Endothelial cell of umbilical vein (primary cell): ENCODE measurements around the gene GLYATL1. TPM values are rescaled to one million over a fixed set of nuclear protein-coding genes. Genes with fewer than 3 reads are reported as not detected.

Experiments
- BruUV-seq: library from RNA; stranded (reverse); fragments of 400-500 nt; replicated peaks from 2 replicates; lab custom pipeline; 2021; lab: Mats Ljungman, UMichigan
- CTCF ChIA-PET: fragments of 300-600, 350-600 bp; sonication (Branson Sonifier 250); formaldehyde crosslinking; loops from one replicate; lab custom pipeline; 2021; ENCODE audit warnings: antibody characterized with exemption, inconsistent platforms; lab: Charles Lee
- POLR2A ChIA-PET: fragments of 300-600, 350-600 bp; sonication (Branson Sonifier 250); formaldehyde crosslinking; loops from one replicate; lab custom pipeline; 2021; ENCODE audit warnings: antibody characterized with exemption, inconsistent platforms; lab: Charles Lee
- DNase-seq: peaks from one replicate; pipeline ENCODE4 v3.0.0-alpha.2; 2011; ENCODE audit warnings: low read depth, low spot score
- FAIRE-seq: peaks from 2 replicates; lab custom pipeline; 2011; peaks lifted over from hg19 to GRCh38; lab: Jason Lieb, UNC
- H2AFZ ChIP-seq: 2 replicates; pipeline ENCODE4 v1.6.0; 2012; ENCODE audit warnings: low read depth, low read length, control low read depth, inconsistent platforms
- H3K27ac ChIP-seq: 2 replicates; pipeline ENCODE4 v1.5.1; 2011; ENCODE audit warnings: low read depth, mild to moderate bottlenecking, control low read depth, low read length, moderate library complexity; ENCODE audit not compliant: insufficient read depth
- H3K27me3 ChIP-seq, 2 experiments: 2 replicates each; pipeline versions ENCODE4 v1.6.0 to v1.6.1; 2011; ENCODE audit warnings: low read length in 2 of 2, mixed read lengths in 1 of 2; ENCODE audit not compliant: control insufficient read depth in 2 of 2, insufficient read depth in 2 of 2
- H3K36me3 ChIP-seq, 2 experiments: 2 replicates in 1 of 2; 3 replicates in 1 of 2; pipeline ENCODE4 v1.5.1; 2011; ENCODE audit warnings: low read length in 2 of 2, mild to moderate bottlenecking in 1 of 2, moderate library complexity in 1 of 2; ENCODE audit not compliant: control insufficient read depth in 2 of 2, insufficient read depth in 2 of 2; ENCODE audit errors: extremely low read depth in 1 of 2
- H3K4me1 ChIP-seq: 3 replicates; pipeline ENCODE4 v1.5.1; 2011; ENCODE audit warnings: mild to moderate bottlenecking, low read length; ENCODE audit not compliant: control insufficient read depth, insufficient read depth; ENCODE audit errors: extremely low read depth
- H3K4me2 ChIP-seq: 2 replicates; pipeline ENCODE4 v1.6.1; 2011; ENCODE audit warnings: low read length, control low read depth, mixed read lengths; ENCODE audit not compliant: insufficient read depth
- H3K4me3 ChIP-seq, 3 experiments: fragments of 200-600 bp in 1 of 3; sonication (generic), shearing (Covaris generic) in 1 of 3; replicated peaks in 1 of 3; 2 replicates each; pipeline ENCODE4 v1.5.1; 2011 to 2016; ENCODE audit warnings: control low read depth in 3 of 3, low read length in 3 of 3, mild to moderate bottlenecking in 2 of 3, inconsistent platforms in 1 of 3, low read depth in 1 of 3, moderate library complexity in 1 of 3; ENCODE audit not compliant: insufficient read depth in 1 of 3
- H3K79me2 ChIP-seq: 2 replicates; pipeline ENCODE4 v1.6.0; 2012; ENCODE audit warnings: low read length, inconsistent platforms; ENCODE audit not compliant: control insufficient read depth, insufficient read depth
- H3K9ac ChIP-seq: replicated peaks from 2 replicates; pipeline ENCODE3; 2011; ENCODE audit warnings: low read length, control low read depth; ENCODE audit not compliant: insufficient read depth; ENCODE audit errors: extremely low read depth
- H3K9me1 ChIP-seq: replicated peaks from 3 replicates; pipeline ENCODE4 v1.6.0; 2011; ENCODE audit warnings: mild to moderate bottlenecking, low read length; ENCODE audit not compliant: control insufficient read depth, insufficient read depth; ENCODE audit errors: extremely low read depth
- H3K9me3 ChIP-seq: replicated peaks from 2 replicates; pipeline ENCODE4 v1.5.1; 2012; ENCODE audit warnings: low read length, inconsistent platforms; ENCODE audit not compliant: control insufficient read depth, insufficient read depth
- H4K20me1 ChIP-seq: replicated peaks from 2 replicates; pipeline ENCODE3; 2011; ENCODE audit warnings: mild to moderate bottlenecking, low read length; ENCODE audit not compliant: control insufficient read depth, insufficient read depth; ENCODE audit errors: extremely low read depth
- FOS ChIP-seq: IDR thresholded peaks from 2 replicates; pipeline ENCODE4 v1.6.1; 2011; ENCODE audit warnings: mild to moderate bottlenecking, low read length, moderate library complexity, borderline replicate concordance; ENCODE audit not compliant: insufficient read depth
- GATA2 ChIP-seq: IDR thresholded peaks from 2 replicates; pipeline ENCODE4 v1.7.0; 2011; ENCODE audit warnings: low read depth, mild to moderate bottlenecking, moderate library complexity, mixed read lengths, low read length; ENCODE audit not compliant: insufficient read length, insufficient read depth
- POLR2A ChIP-seq: IDR thresholded peaks from 2 replicates; pipeline ENCODE4 v1.6.1; 2012; ENCODE audit warnings: low read depth, mild to moderate bottlenecking, control low read depth, low read length
- POLR2AphosphoS5 ChIP-seq: IDR thresholded peaks from 2 replicates; pipeline ENCODE4 v1.6.1; 2012; ENCODE audit warnings: low read depth, mild to moderate bottlenecking, control low read depth, low read length, moderate library complexity; ENCODE audit not compliant: insufficient read depth
- dilution Hi-C: fragments of 300-500 bp; cut with MboI; formaldehyde crosslinking; loops from one replicate; pipeline ENCODE4 v1.15.0; 2019; ENCODE audit warnings: low sequenced_read_pairs; ENCODE audit not compliant: extremely low pct_ligation_motif_present
- intact Hi-C: fragments of 100-400 bp; cut with micrococcal nuclease; formaldehyde crosslinking; loops from one replicate; pipeline ENCODE4 v1.10.0; 2022
- polyA plus RNA-seq, 4 experiments: library from polyadenylated mRNA; depleted of rRNA in 3 of 4; stranded (reverse) in 3 of 4; unstranded in 1 of 4; fragments of >200 nt; gene quantifications; 2 replicates each; pipeline versions ENCODE4 v1.2.1 to v1.2.3, GENCODE V29; 2011 to 2012; ENCODE audit warnings: missing spikeins in 1 of 4
- total RNA-seq: library from RNA; stranded (reverse); gene quantifications from 2 replicates; pipeline ENCODE4 v1.2.3, GENCODE V29; 2021
- TF ChIP-seq, protein P1 (sequence below), 2 donors: IDR thresholded peaks; 1 replicate in 1 of 2; 2 replicates in 1 of 2; pipeline ENCODE4 v1.5.1; 2011; ENCODE audit warnings: low read length in 2 of 2, mild to moderate bottlenecking in 2 of 2, moderate library complexity in 2 of 2, control low read depth in 1 of 2, inconsistent platforms in 1 of 2, low read depth in 1 of 2; ENCODE audit not compliant: insufficient read depth in 1 of 2; ENCODE audit errors: extremely low read depth in 1 of 2
- TF ChIP-seq, protein P2 (sequence below): IDR thresholded peaks from 2 replicates; pipeline ENCODE4 v1.6.1; 2011; ENCODE audit not compliant: insufficient read depth, insufficient read length

GLYATL1 gene
- total and polyA plus RNA-seq, 2 donors (not counting 3 experiments of a cell fraction or from before 2014, with no cell fraction given) = not detected

DNA sequence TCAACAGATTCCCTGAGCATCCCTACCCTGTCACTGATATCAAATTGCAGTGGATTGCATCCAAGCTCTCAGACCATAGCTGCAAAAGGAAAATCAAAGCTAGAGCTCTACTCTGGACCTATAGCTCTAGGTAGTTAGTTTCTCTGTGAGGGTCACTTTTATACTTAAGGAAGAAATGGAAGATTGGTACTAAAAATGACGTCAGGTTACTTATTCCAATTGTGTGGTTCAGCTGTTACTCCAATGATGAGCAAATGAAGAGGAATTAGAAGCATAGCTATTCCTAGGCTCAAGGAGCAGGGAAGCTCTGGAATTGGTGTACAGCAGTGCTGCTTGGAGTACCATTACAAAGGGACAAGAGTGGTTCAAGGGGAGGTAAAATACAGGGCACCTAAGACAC, 36.4 kb upstream of the GLYATL1 start:
- no peak for FAIRE-seq
- BruUV-seq = no TSS peak
- H3K9me3 ChIP-seq = no peaks in the 10 kb centered on the region
- no peak overlapping the region for H3K4me3 ChIP-seq
- H3K79me2 ChIP-seq = no peaks in the 10 kb centered on the region
- H3K9me1 ChIP-seq = no peaks in the 10 kb centered on the region
- DNase-seq = no peak
- dilution Hi-C loops (no loop called here), intact Hi-C loops (no loop called here)
- H2AFZ ChIP-seq = no peak overlapping the region
- no peaks in the 10 kb centered on the region for H3K4me1 ChIP-seq
- TF ChIP-seq POLR2AphosphoS5 = no peak
- TF ChIP-seq, protein P1, sequence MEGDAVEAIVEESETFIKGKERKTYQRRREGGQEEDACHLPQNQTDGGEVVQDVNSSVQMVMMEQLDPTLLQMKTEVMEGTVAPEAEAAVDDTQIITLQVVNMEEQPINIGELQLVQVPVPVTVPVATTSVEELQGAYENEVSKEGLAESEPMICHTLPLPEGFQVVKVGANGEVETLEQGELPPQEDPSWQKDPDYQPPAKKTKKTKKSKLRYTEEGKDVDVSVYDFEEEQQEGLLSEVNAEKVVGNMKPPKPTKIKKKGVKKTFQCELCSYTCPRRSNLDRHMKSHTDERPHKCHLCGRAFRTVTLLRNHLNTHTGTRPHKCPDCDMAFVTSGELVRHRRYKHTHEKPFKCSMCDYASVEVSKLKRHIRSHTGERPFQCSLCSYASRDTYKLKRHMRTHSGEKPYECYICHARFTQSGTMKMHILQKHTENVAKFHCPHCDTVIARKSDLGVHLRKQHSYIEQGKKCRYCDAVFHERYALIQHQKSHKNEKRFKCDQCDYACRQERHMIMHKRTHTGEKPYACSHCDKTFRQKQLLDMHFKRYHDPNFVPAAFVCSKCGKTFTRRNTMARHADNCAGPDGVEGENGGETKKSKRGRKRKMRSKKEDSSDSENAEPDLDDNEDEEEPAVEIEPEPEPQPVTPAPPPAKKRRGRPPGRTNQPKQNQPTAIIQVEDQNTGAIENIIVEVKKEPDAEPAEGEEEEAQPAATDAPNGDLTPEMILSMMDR (IDR thresholded peaks at IDR 0.05; ENCODE audit: extremely low read depth in 1 of 2, insufficient read depth in 1 of 2, low read depth in 1 of 2, low read length in 2 of 2) = no peak
- TF ChIP-seq, protein P2, sequence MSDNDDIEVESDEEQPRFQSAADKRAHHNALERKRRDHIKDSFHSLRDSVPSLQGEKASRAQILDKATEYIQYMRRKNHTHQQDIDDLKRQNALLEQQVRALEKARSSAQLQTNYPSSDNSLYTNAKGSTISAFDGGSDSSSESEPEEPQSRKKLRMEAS = no peak
- H4K20me1 ChIP-seq = no peaks in the 10 kb centered on the region
- POLR2A ChIA-PET = no interaction called here
- no peak overlapping the region for H3K27ac ChIP-seq
- no peak overlapping the region for H3K4me2 ChIP-seq
- H3K9ac ChIP-seq = no peak overlapping the region
- H3K36me3 ChIP-seq = no peaks in the 10 kb centered on the region
- peaks cover 12 to 14% of the 10 kb centered on the region in 2 experiments for H3K27me3 ChIP-seq
- CTCF ChIA-PET = no interaction called here

DNA sequence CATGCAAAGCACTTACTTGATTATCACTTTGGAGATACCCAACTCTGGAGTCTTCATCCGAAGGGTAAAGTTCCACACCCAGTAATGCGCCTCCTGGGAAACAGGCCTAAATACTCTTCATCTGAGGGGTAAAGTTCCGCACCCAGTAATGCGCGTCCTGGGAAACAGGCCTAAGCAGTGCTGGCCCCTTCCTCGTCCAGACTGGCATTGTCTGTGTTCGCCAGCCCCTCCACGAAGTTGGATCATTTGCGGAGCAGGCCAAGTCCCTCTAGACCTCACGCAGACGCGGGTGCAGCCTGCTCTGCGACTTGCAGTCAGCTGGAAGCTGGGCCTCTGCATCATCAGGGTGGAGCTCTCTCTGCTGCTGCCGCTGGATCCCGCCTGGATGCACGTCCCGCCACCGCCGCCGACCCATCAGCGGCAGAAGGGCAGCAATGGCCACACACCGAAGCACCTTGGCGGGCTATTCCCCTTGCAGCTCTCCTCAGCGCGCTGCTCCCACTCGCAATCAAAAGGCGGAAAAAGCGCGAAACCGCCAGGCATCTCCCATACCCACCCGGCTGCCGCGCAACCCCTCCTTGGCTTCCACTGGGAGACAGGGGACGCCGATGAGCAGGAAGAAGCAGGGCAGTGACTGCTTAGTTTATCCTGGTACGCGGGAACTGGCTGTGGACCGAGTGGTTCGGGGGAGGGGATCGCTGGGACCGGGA, 34.1 kb upstream of the GLYATL1 start:
- CTCF ChIA-PET = interaction anchor here (1.2 kb wide), 1 partner anchor 231 kb away, joined by 3 read pairs; no protein-coding TSS in a partner anchor
- H2AFZ ChIP-seq = peak overlapping the region; percentile 31

More for the DNA sequence above, 34.1 kb upstream of the GLYATL1 start:
- FAIRE-seq (no peak), DNase-seq (no peak)
- Histone ChIP-seq H3K79me2 (no peaks in the 10 kb centered on the region), H3K9me1 (no peaks in the 10 kb centered on the region), H3K9ac (no peak overlapping the region), H3K27ac (no peak overlapping the region), H3K9me3 (no peaks in the 10 kb centered on the region), H3K4me2 (peak overlapping the region; percentile 4), H3K36me3 (no peaks in the 10 kb centered on the region), H4K20me1 (no peaks in the 10 kb centered on the region), H3K4me1 (no peaks in the 10 kb centered on the region), H3K27me3 (peaks cover 12 to 14% of the 10 kb centered on the region in 2 experiments), H3K4me3 (no peak overlapping the region)
- POLR2A ChIA-PET = no interaction called here
- dilution Hi-C loops = no loop called here
- TF ChIP-seq, protein P2 = no peak
- no peak for TF ChIP-seq POLR2A
- TF ChIP-seq GATA2 = no peak
- TF ChIP-seq POLR2AphosphoS5 = no peak
- TF ChIP-seq FOS = no peak
- BruUV-seq = no TSS peak
- intact Hi-C loops = no loop called here
